8988T (cell line): ENCODE data around the gene ANKRD9.
"Not testable (repeated sequence)": the region's sequence is repeated elsewhere in the genome, so short reads cannot be mapped to it uniquely, and the experiment has no call there.

Experiments used
- DNase-seq: peaks from one replicate; pipeline ENCODE4 v3.0.0; 2011

The ANKRD9 gene

DNA sequence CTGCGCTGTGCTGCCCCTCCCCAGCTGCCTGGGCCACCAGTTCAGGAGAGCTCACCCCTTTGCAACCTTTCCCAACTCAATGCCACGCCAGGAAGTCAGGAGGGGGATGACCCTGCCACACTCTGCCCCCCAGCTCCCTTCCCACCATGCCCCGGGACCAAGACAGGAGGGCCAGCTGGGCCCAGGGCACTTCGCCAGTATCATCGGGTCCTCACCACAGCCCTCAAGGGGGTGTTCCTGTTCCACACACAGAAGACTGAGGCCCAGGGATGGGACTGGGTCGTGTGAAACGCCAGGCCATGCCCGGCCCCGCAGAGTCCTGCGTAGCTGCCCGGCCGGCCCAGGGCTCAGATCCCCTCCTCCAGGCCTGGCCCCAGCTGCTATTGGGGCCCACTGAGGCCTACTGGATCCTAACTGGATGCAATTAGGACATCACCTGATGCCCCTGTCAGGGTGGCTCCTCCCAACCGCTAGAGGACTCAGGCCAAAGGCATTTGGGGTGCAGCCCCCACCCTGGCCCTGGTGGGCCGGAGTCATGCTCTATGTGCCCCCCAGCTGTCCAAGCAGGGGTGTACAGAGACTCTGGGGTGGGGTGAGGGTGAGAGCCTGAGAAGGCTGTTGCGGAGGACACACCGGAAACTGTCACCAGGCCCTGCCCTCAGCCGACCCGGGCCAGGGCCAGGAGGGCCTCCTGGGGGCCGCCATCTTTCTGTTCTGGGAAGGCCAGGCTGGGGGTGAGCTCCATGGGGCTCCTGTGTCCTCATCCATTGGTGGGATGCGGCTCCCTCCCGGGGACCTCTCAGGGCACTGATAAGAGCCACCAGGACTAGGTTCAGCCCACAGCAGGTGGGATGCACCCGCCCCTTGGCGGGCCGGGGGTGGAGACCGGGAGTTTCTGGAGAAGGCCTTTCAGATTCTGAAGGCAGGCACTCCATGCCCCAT lies 29.3 kb upstream of the ANKRD9 start:
- no peak for DNase-seq

DNA sequence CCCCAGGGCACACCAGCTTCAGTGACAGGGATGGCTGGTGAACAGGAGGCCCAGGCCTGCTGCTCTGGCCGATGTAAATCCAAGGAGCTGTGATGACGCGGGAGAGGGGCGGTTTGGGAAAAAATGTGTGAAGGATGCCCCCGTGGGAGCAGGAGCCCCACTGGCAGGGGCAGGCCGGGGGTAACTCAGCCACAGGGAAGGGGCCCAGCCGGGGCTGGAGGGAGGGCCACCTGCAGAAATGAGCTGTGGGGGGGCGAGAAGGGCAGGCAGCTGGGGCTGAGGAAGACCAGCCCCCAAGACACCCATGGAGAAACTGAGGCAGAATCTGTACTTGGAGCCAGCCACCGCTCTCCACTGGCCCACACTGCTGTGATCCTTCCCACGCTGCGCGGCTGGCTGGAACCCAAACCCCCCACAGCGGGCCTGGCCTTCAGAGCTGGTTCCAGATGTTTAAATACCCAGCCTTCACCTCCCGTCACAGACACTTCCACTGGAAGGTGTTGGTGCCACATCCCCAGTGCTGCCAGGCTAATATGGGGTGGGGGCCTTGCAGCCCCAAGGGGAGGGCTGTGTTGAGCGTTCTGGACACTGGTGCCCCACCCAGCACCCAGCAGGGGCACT lies 28.5 kb upstream of the ANKRD9 start:
- DNase-seq, result no peak

DNA sequence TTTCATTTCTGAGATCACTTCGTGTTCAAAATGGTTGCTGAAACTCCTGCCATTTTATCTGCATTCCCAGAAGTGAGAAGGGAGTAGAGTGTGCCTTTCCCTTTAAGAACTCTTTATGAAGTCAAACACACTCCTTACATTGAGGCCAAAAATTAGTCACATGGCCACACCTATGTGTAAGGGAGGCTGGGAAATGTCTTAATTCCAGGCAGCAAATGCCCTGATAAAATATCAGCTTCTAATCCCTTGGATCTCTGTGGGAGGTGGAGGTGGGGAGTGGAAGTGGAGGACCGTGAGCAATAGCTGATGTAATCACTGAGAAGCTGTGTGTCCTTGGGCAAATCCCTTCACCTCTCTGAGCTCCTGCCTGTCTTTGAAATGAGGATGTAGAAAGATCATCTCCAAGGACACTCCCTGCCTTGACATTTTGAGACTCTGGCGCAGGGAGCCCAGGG lies 22.7 kb upstream of the ANKRD9 start:
- no peak for DNase-seq

DNA sequence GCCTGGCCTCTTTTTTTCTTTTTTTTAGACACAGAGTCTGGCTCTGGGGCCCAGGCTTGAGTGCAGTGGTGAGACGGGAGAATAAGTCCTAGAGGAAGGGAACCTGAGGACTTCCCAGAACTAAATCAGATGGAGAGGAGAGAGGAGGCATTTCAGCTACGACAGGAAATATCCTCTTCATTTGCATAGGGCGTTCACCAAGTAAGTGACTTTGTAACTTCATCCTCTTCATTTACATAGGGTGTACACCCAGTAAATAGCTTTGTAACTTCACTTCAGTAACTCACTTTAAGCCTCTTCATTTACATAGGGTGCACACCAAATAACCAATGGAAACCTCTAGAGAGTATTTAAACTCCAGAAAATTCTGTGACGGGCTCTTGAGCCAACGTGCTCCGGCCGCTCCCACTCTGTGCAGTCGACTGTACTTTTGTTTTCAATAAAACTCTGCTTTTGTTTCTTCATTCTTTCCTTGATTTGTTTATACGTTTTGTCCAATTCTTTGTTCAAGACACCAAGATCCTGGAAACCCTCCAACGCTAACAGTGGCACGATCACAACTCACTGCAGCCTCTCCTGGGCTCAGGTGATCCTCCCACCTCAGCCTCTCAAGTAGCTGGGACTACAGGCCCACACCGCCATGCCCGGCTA lies 21.4 kb upstream of the ANKRD9 start:
- no peak for DNase-seq

DNA sequence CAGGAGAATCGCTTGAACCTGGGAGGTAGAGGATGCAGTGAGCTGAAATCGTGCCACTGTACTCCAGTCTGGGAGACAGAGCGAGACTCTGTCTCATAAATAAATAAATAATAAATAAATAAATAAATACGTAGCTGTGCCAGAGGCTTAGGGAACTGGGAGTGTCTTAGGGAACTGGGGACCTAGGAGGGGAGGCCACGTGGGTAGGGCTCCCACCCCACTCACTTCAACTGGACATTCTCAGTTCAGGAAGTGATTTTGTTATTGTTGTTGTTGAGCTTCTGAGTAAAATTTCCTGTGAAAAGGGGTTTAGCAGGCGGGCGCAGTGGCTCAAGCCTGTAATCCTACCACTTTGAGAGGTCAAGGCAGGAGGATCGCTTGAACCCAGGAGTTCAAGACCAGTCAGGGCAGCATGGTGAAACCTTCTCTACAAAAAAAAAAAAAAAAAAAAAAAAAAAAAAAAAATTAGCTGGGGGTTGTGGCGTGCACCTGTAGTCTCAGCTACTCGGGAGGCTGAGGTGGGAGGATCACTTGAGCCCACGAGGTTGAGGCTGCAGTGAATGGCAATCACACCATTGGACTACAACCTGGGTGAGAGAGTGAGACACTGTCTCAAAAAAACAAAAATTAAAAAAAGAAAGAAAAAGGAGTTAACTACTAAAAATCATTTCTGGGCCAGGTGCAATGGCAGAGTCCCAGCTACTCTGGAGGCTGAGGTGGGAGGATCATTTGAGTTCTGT lies 19.0 kb upstream of the ANKRD9 start:
- DNase-seq, result no peak

DNA sequence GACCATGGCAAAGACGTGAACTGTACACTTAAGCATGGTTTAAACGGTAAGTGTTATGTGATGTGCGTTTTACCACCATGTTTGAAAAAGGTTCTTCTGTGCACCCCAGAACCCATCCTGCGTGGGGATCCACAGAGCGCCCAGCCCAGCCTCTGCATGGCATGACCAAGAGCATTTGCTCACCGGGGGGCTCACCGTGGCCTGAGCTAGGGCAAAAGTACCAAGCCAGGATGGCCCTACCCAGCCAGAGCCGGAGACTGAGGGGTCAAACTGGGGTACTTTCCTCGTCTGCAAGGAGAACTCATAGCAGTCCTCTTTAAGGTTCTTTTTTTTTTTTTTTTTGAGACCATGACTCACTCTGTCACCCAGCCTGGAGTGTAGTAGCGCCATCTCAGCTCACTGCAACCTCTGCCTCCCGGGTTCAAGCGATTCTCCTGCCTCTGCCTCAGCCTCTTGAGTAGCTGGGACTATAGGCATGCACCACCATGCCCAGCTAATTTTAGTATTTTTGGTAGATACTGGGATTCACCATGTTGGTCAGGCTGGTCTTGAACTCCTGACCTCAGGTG lies 16.4 kb upstream of the ANKRD9 start:
- no peak for DNase-seq

DNA sequence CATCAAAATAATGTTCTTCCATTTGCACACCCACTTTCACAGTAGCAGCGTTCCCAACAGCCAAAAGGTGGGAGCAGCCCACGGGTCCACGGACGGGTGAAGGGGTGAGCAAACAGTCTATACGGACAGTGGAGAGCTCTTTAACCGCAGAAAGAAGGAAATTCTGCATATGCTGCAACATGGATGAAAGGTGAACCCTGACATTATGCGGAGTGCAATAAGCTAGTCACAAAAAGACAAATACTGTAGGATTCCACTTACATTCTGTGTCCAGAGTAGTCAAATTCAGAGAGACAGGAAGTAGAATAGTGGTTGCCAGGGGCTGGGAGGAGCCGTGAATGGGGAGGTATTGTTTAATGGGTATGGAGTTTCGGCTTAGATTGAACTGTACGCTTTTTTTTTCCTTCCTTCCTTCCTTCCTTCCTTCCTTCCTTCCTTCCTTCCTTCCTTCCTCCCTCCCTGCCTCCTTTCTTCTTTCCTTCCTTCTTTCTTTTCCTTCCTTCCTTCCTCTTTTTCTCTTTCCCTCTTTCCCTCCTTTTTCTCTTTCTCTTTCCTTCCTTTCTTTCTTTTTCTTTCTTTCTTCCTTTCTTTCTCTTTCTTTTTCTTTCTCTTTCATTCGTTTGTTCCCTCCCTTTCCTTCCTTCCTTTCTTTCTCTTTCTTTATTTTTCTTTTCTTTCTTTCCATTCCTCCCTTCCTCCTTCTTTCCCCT lies 15.8 kb upstream of the ANKRD9 start:
- DNase-seq, result no peak

DNA sequence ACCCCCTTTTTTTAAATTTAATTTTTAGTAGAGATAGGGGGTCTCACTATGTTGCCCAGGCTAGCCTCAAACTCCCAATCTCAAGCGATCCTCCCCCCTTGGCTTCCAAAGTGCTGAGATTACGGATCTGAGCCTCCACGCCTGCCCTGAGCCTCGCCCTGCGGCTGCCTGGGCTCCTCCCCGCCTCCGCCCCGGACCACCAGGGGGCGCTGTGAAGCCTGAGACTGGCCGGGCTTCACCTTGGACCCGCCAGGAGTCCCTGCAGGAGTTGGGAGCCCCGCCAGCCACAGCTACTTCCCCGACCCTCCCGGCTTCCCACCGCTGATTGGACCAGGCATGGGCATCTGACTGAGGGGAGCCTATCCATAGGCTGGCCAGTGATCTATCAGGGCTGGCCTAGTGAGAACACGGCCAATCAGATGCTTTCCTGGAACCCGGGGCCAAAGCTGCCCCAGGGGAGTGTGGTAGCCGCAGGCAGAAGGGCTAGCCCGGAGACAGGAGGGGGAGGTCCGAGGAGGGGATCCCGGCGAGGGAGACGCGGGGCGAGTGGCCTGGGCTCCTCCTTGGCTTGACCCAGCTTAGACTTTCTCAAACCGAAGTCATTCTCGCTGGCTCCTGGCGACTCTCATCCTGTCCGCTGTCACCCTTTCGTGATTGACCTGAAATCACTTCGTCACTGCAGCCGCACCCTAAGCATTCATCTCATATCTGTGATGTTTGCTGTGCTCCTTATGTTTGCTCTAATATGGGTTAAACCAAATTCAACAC lies 15.1 kb upstream of the ANKRD9 start:
- DNase-seq, result peak; percentile 96

DNA sequence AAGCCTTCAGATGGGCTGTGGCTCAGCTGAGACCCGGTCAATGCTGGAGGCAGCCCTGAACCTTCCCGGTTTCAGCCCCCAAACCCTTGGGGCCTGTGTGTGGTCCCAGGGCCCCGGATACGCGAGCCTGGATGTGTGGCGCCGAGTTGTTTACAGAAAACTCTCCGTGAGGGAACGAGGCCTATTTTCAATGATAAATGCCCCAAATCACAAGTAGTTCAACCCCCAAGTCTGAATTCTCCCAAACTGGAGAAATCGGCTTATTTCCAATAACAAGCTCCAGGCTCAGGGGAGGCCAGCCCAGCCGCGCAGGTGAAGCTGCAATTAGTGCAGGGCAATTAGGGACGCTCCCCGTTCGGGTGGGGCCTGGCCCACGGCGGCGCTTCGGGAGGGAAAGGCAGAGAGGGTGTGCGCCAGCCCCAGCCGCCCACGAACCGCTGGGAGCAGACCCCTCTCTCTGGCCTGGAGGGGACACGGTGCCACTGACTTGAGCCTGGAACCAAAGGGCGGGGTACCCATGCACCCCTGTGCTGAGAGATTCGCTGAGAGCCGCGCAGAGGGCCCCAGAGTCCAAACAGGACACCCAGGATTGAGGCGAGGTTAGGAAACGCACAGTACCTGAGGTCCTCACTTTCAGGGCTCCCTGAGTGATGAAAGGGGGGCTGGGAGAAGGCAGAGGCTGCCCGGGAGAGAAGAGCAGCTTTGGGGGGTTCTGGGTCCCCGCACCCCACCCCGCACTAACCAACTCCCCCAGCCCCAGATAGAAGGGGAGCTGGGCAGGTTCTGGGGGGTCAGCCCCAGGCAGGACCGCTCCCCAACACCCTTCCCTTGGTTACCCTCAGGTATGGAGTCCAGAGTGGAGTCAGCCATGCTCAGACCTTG lies 14.2 kb upstream of the ANKRD9 start:
- no peak for DNase-seq

DNA sequence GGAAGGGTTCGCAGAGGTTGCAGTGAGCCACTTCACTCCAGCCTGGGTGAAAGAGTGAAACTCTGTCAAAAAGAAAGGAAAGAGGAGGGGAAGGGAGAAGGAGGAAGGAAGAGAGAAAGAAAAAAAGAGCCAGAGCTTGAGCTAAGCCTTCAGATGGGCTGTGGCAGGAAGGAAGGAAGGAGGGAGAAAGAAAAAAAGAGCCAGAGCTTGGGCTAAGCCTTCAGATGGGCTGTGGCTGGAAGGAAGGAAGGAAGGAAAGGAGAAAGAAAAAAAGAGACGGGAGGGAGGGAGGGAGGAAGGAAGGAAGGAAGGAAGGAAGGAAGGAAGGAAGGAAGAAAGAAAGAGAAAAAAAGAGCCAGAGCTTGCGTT lies 13.6 kb upstream of the ANKRD9 start:
- no peak for DNase-seq

DNA sequence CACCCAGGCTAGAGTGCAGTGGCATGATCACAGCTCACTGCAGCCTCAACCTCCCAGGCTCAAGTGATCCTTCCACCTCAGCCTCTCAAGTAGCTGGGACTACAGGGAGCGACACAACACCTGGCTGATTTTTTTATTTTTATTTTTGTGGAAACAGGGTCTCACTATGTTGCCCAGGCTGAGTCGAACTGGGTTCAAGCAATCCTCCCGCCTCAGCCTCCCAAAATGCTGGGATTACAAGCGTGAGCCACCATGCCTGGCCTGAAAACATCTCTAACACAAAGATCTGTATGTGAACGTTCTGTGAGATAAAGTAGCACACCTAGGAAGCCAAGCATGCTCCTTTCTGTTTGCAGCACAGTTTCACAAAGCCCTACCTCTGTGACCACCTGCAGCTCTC lies 10.1 kb upstream of the ANKRD9 start:
- DNase-seq, result not testable (repeated sequence)

DNA sequence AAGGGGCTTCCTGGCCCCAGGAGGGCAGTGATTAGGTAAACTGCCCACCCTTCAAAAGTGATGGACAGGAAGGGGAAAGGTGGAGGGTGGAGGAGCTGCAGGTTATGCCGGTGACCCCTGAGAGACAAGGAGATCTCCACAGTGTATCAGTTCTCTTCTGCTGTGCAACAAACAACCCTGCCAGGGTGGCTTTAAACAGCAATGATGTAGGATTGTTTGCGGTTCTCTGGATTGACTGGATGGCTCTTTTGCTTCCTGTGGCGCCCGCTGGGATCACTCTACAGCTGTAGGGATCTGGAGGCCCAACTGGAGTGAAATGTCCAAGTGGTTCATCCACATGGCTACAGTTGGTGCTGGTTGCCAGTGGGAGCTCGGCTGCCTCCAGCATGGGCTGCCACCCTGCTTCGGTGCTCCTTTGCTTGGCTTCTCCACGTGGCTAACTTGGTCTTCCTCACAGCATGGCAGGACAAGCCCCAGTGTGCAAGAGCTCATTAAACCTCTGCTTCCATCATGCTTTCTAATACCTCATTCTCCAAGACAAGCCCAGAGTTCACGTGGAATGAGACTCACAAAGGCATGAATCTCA lies 8.6 kb upstream of the ANKRD9 start:
- no peak for DNase-seq

DNA sequence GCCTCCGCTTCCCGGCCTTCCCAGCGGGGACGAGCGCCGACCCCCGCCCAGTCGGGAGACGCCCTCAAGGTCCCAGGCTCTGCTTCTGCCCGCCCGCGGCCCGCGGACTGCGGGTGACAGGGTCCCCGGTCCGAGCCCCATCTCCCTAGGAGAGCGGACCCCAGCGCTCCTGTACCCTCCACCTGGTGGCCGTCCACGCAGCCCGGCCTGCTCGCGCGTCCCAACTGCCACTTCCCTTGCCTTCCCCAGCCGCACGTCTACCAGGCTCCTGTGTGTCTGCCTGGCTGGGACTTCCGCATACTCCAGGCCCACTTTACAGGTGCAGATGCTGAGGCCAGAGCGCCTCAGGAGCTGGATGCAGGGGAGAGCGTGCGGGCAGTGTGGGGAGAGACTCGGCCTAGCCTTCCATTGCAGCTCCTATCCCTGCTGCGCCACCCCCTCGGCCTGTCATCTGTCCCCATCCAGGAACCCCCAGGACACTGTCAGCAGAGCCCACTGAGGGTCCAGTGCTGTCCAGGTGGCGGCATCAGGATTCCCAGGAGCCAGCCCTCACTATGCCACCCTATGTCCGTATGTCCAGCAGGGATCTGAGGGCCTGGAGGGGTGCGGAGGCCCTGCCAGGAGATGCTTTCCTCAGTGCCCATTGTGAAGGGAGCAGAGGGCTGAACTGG lies 8.0 kb upstream of the ANKRD9 start:
- peak; percentile 63 for DNase-seq

DNA sequence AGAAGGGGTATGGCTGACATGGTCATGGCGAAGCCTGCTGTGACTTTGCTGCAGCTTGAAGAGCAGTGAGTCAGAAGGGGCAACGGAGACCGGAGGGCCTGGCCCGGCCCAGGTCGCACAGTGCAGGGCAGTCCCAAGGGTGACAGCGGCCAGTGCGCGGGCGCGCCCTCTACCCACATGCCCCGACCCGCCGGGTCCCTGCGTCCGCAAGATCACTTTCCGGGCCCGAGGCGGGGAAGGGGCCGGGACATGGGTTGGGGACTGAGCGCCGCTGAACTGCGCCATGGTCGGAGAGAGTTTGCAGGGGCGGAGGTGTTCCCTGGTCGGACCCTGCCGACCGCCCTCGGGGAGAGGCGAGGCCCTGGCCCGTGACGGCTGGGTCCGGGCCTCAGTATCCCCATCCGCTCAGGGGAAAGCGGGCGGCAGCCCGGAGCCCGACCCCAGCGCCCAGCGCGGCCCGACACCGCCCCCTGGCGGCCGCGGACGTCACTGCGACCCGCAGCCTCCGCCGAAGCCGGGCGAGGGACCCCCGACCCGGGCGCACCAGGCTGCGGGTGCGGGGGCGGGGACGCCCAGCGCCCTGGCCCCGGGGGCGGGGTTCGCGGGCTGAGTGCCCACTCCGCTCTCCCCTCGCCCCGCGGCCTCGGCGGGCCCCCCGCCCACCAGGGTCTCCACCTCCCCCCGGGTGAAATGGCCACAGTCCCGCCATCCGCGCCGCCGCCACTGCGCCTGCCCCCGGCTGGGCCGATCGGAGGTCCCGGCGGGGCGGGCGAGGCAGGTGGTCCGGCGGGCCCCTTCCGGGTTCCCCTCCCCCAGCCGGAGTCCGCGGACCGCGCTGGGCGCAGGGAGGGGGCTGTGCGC lies 7.2 kb upstream of the ANKRD9 start:
- DNase-seq, result peak; percentile 93

DNA sequence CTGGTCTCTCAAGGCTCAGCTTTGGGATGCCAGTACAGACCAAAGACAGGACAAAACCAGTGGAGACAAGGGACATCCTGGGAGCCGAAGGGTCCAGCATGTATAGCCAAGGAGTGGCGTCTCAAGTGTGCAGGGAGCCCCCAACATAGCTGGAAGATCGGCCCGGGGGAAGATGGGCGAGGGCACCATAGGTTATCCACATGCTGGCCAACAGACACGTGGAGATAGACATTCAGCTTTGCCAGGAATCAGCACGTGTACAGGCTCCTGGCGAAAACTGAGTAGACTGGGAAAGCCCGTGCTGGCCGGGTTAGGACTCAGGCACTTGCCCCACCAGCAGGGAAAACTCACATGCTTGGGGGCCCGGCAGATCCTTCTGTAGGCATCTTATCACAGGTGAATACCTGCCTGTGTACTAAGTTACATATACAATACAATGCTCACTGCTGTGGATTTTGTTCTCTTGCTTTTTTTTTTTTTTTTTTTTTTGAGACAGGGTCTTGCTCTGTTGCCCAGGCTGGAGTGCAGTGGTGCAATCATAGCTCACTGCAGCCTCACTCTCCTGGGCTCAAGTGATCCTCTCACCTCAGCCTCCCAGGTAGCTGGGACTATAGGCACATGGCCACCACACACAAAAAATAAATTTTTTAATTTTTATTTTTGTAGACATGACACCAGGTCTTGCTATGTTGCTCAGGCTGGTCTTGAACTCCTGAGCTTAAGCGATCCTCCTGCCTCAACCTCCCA lies 5.6 kb upstream of the ANKRD9 start:
- DNase-seq, result no peak

DNA sequence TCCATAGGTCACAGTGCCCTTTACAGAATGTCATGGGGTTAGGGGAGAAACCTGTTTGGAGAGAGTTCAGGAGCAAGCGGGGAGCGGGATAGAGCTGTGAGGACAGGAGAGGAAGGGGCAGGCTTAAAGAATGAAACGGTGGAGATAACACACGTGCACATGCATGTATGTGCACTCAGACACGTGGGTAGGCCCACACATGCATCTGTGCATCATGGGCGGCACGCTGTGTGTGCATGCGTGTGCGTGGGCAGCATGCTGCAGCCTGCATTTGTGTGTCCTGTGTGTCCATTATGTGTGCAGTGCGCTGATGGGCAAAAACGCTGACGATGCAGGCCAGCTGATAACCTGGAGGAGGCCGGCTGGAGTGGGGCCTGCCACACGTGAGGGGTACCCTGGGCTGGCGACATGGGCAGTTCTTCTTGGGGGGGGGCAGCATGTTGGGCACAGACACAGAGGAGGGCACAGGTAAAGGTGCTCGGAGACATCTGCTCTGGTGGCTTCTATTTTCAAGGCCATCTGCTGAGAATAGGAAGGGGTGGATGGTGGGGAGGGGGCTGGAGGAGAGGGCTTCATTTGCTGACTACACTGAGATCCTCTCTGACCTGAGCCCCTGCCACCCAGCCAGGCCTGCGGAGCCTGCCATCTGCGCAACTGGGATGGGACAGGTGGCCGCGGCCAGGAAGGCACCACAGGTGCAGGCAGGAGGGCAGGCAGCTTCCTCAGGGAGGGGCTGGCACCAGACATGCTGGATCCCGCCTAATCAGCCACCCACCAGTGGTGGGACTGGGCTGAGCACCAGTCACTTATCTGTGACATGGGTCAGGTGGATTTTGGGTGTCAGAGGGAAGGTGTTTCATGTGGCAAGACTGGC lies 4.6 kb upstream of the ANKRD9 start:
- DNase-seq, result no peak
